ENCODE measurements around the gene GPR143.

The GPR143 gene

DNA sequence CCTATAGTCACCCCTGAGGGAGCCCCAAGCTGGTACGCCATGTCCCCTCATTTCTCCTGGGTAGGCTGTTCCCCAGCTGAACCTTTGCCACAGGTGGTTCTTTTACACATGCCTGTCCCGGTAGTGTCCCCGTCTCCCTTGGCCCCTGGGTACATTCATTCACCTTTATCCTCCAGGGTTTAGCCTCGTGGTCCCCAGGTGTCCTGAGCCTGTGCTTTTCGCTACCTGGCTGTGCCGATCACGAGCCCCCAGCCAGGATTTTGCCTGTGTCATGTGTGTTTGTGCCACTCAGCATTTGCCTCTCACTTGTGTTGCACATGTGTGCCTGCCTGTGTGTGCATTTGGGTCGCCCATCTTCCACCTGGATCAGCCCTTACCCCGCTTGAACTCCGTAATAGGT lies 57.6 kb downstream of the GPR143 start:
- H3K4me3 ChIP-seq (ENCODE audit: extremely low read depth, insufficient read depth, low read length, poor library complexity, severe bottlenecking): no peak overlapping the region
- no peaks in the 10 kb centered on the region for H3K4me1 ChIP-seq (ENCODE audit: control insufficient read depth, insufficient read depth, low read length, poor library complexity, severe bottlenecking)
- H3K27ac ChIP-seq (ENCODE audit: low read depth, low read length, severe bottlenecking): no peak overlapping the region
- H3K9me3 ChIP-seq (ENCODE audit: control insufficient read depth, low read length): no peaks in the 10 kb centered on the region
- H3K36me3 ChIP-seq (ENCODE audit: control insufficient read depth, insufficient read depth, low read length): peaks cover 43% of the 10 kb centered on the region
- 92 to 100% methylated on average over 1 to 6 of the region's 10 CpGs for WGBS, 2 experiments (ENCODE audit: insufficient coverage in 2 of 2)

DNA sequence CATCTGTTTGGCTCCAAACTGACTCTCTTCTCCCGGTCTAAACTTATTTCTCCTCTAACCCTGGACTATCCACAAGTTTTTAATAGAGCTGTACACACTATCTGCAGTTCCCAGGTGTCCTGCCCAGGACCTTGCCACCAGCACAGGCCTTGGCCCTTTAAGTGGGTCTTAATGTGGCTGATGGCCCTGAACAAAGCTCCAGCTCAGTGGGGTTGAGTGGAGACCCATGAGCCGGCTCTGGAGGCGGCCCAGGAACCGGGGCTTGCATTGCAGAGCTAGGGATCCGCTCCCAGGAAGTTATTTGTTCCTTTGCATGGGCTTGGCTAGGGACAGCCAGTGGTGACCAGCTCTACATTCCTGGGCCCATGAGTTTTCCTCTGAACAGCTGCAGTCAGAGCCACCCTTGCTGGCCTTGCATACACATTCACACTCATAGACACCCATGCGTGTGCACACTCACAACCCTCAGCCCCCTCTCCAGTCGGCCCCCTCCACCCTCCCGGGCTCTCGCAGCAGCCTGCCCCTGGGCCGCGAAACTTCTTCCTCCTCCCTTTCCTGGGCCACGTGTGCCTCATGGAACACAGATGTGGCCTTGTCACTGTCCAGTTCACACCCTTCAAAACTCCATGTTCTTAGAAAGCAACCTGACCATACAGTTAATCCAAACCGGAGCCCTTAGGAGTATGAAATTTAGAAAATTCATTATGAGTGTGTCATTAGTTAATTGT lies 58.2 kb downstream of the GPR143 start:
- no peak overlapping the region for H3K4me3 ChIP-seq (ENCODE audit: extremely low read depth, insufficient read depth, low read length, poor library complexity, severe bottlenecking)
- H3K27ac ChIP-seq (ENCODE audit: low read depth, low read length, severe bottlenecking): no peak overlapping the region
- WGBS, 2 experiments (ENCODE audit: insufficient coverage in 2 of 2): 97 to 100% methylated on average over 2 to 5 of the region's 13 CpGs
- no peaks in the 10 kb centered on the region for H3K4me1 ChIP-seq (ENCODE audit: control insufficient read depth, insufficient read depth, low read length, poor library complexity, severe bottlenecking)
- peaks cover 37% of the 10 kb centered on the region for H3K36me3 ChIP-seq (ENCODE audit: control insufficient read depth, insufficient read depth, low read length)
- H3K9me3 ChIP-seq (ENCODE audit: control insufficient read depth, low read length): no peaks in the 10 kb centered on the region

DNA sequence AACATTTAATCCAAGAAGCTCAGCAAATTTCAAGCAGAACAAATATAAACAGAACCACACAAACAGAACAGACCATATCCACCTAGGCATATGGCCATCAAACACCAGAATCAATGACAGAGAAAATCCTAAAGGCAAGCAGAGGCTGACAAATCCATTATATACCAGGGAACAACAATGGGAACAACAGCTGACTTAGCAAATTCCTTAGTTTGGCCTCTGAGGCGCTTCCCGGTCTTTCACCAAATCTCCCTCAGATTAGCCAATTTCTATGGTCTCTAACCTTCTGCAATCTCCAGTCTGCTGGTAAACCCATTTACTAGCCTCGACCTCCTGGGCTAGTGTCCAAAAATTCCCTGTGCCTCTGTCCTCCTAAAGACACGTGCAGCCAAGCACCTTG lies 59.2 kb downstream of the GPR143 start:
- 67 to 87% methylated on average over 3 to 4 of the region's 4 CpGs for WGBS, 2 experiments (ENCODE audit: insufficient coverage in 2 of 2)
- H3K4me3 ChIP-seq (ENCODE audit: extremely low read depth, insufficient read depth, low read length, poor library complexity, severe bottlenecking): no peak overlapping the region
- H3K27ac ChIP-seq (ENCODE audit: low read depth, low read length, severe bottlenecking): no peak overlapping the region
- no peaks in the 10 kb centered on the region for H3K4me1 ChIP-seq (ENCODE audit: control insufficient read depth, insufficient read depth, low read length, poor library complexity, severe bottlenecking)
- H3K36me3 ChIP-seq (ENCODE audit: control insufficient read depth, insufficient read depth, low read length): peaks cover 27% of the 10 kb centered on the region
- no peaks in the 10 kb centered on the region for H3K9me3 ChIP-seq (ENCODE audit: control insufficient read depth, low read length)

DNA sequence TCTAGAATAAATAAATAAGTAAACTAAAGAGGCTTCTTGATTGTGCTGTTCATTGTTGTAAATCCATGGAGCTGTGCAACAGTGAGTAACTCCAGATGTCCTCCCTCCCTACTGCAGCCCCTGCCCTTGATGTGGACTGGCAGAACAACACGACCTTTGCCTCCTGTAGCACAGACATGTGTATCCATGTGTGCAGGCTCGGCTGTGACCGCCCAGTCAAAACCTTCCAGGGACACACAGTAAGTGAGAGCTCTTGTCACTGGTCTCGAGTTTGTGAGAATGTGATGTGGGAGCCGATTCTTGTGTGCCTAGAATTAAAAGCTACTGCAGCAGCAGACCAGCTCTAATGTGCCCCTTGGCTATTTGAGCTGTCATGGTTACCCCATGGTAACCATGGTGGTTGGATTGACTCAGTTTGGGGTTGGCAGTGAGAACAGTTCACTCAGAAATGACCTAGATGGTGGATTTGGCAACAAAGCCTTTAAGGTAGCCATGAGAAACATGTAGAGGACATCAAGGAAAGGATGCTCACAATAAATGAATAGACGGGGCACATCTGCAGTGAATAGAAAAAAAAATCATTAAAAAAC lies 60.7 kb downstream of the GPR143 start:
- no peaks in the 10 kb centered on the region for H3K4me1 ChIP-seq (ENCODE audit: control insufficient read depth, insufficient read depth, low read length, poor library complexity, severe bottlenecking)
- WGBS, 2 experiments (ENCODE audit: insufficient coverage in 2 of 2): 100% methylated on average over 1 of the region's 6 CpGs; no CpG with 5 or more reads in 1 of the 2 experiments
- H3K4me3 ChIP-seq (ENCODE audit: extremely low read depth, insufficient read depth, low read length, poor library complexity, severe bottlenecking): no peak overlapping the region
- no peak overlapping the region for H3K27ac ChIP-seq (ENCODE audit: low read depth, low read length, severe bottlenecking)
- peaks cover 23% of the 10 kb centered on the region for H3K36me3 ChIP-seq (ENCODE audit: control insufficient read depth, insufficient read depth, low read length)
- no peaks in the 10 kb centered on the region for H3K9me3 ChIP-seq (ENCODE audit: control insufficient read depth, low read length)

DNA sequence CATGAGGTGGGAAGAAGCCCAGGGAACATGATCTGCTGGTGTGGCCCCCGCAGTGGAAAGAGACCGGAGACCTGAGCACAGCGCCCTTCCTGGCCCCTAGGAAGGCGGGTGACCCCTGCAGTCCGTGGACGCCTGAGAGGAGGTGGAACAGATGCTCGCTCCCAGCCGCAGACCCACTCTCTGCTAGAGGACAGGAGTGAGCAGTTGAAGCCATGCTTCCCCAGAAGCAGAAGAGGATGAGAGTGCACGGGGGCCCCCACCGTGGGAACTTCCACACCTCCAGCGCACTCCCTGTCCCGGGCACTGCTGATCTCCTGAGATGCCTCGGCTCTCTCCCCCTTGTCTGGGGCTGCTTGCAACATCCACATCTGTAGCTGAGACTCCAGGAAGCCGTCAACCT lies 62.2 kb downstream of the GPR143 start:
- Histone ChIP-seq H3K9me3 (ENCODE audit: control insufficient read depth, low read length) (no peaks in the 10 kb centered on the region), H3K36me3 (ENCODE audit: control insufficient read depth, insufficient read depth, low read length) (peaks cover 24% of the 10 kb centered on the region), H3K4me1 (ENCODE audit: control insufficient read depth, insufficient read depth, low read length, poor library complexity, severe bottlenecking) (no peaks in the 10 kb centered on the region), H3K4me3 (ENCODE audit: extremely low read depth, insufficient read depth, low read length, poor library complexity, severe bottlenecking) (no peak overlapping the region), H3K27ac (ENCODE audit: low read depth, low read length, severe bottlenecking) (no peak overlapping the region)
- 98 to 100% methylated on average over 4 to 9 of the region's 14 CpGs for WGBS, 2 experiments (ENCODE audit: insufficient coverage in 2 of 2)

DNA sequence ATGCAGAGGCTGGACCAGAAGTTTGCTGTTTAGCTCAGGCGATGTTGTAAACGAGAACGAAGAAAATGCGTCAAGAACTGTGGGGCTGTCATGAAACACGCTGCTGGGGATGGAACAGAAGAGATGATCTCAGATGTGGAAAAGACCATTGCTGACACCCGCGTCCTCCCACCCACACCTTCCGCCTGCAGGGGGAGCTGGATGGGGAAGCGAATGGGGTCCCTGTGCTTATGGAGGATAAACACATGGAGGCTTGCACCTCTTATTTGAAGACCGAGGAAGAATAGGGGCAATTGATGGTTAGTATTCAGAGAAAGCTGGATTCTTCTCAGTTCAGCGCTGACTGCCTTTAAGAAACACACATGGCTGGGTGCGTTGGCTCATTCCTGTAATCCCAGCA lies 63.9 kb downstream of the GPR143 start:
- peaks cover 36% of the 10 kb centered on the region for H3K36me3 ChIP-seq (ENCODE audit: control insufficient read depth, insufficient read depth, low read length)
- H3K27ac ChIP-seq (ENCODE audit: low read depth, low read length, severe bottlenecking): no peak overlapping the region
- 94 to 100% methylated on average over 2 to 5 of the region's 12 CpGs for whole genome bisulfite sequencing, 2 experiments (ENCODE audit: insufficient coverage in 2 of 2)

DNA sequence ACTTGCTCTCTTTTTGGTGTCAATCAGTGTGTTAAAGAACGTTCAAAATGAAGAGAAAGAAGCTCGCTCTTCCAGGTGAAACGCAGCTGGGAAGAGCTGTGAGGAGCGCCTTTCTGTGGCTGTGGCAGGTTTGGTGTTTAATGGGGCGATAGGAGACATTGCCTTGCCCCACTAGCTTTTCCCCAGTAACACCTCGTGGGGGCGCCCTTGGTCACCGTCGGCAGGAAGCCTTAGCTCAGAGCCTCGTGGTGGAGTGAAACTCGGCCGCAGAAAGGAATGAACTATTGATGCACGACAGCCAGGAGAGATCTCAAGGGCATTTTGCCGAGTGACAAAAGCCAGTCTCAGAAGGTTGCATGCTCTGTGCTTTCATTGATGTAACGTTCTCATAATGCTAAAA lies 65.1 kb downstream of the GPR143 start:
- Histone ChIP-seq H3K9me3 (ENCODE audit: control insufficient read depth, low read length) (no peaks in the 10 kb centered on the region), H3K27ac (ENCODE audit: low read depth, low read length, severe bottlenecking) (no peak overlapping the region), H3K4me1 (ENCODE audit: control insufficient read depth, insufficient read depth, low read length, poor library complexity, severe bottlenecking) (no peaks in the 10 kb centered on the region), H3K4me3 (ENCODE audit: extremely low read depth, insufficient read depth, low read length, poor library complexity, severe bottlenecking) (no peak overlapping the region), H3K36me3 (ENCODE audit: control insufficient read depth, insufficient read depth, low read length) (peaks cover 36% of the 10 kb centered on the region)
- WGBS, 2 experiments (ENCODE audit: insufficient coverage in 2 of 2): 94 to 100% methylated on average over 1 to 14 of the region's 15 CpGs

More for the DNA sequence above, 63.9 kb downstream of the GPR143 start:
- no peak overlapping the region for H3K4me3 ChIP-seq (ENCODE audit: extremely low read depth, insufficient read depth, low read length, poor library complexity, severe bottlenecking)
- H3K4me1 ChIP-seq (ENCODE audit: control insufficient read depth, insufficient read depth, low read length, poor library complexity, severe bottlenecking): no peaks in the 10 kb centered on the region
- H3K9me3 ChIP-seq (ENCODE audit: control insufficient read depth, low read length): no peaks in the 10 kb centered on the region

DNA sequence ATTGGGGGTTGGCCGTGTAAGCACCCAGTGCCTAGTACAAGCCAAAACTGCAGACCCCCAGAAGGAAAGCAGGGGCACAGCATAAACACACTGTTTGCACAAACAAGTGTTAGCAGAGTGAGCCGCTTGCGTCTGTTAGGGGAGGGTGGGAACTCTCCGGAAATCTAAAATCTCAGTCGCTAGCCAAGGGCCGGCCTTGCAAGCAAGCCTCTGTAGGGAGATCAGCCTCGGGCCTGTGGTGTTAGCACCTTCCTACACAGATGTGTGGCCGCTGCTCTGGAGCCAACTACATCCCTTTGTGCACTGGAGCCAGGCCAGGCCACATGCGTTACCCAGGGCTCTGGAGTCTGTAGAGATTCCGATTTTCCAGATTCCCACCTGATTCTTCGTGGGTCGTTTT lies 67.1 kb downstream of the GPR143 start:
- Histone ChIP-seq H3K4me1 (ENCODE audit: control insufficient read depth, insufficient read depth, low read length, poor library complexity, severe bottlenecking) (no peaks in the 10 kb centered on the region), H3K4me3 (ENCODE audit: extremely low read depth, insufficient read depth, low read length, poor library complexity, severe bottlenecking) (no peak overlapping the region), H3K36me3 (ENCODE audit: control insufficient read depth, insufficient read depth, low read length) (peaks cover 35% of the 10 kb centered on the region), H3K9me3 (ENCODE audit: control insufficient read depth, low read length) (no peaks in the 10 kb centered on the region), H3K27ac (ENCODE audit: low read depth, low read length, severe bottlenecking) (no peak overlapping the region)
- 83 to 100% methylated on average over 2 of the region's 12 CpGs for WGBS, 2 experiments (ENCODE audit: insufficient coverage in 2 of 2)

DNA sequence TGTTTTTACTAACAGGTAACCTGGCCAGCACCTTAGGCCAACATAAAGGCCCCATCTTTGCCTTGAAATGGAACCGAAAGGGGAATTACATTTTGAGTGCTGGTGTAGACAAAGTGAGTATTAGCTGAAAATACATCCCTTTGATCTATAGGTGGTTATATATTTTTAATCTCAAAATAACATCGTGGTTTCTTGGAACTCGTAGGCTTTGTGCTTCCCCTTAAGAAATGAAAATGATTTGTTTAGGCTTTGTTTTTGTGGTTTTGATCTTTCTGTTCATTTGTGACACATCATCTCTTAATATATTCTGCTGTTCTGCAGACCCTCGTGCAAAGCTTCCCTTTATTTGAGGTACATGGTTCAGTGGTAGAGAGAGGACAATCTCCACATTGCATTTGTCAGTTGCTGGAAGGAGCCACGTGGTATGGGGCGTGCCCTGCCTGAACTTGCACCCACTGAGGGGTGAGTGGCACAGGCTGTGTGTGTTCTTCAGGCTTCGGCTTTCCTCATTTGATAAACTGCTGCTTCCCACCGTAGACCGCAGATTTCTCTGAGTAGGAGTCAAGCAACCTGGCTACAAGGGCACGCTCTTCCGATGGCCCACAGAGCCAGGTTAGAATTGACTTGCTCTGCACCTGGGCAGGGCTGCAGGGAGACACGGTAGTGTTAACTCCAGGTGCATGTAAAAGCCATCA lies 72.2 kb downstream of the GPR143 start:
- Histone ChIP-seq H3K4me3 (ENCODE audit: extremely low read depth, insufficient read depth, low read length, poor library complexity, severe bottlenecking) (no peak overlapping the region), H3K4me1 (ENCODE audit: control insufficient read depth, insufficient read depth, low read length, poor library complexity, severe bottlenecking) (no peaks in the 10 kb centered on the region), H3K36me3 (ENCODE audit: control insufficient read depth, insufficient read depth, low read length) (peaks cover 54% of the 10 kb centered on the region), H3K27ac (ENCODE audit: low read depth, low read length, severe bottlenecking) (no peak overlapping the region), H3K9me3 (ENCODE audit: control insufficient read depth, low read length) (no peaks in the 10 kb centered on the region)
- WGBS, 2 experiments (ENCODE audit: insufficient coverage in 2 of 2): 93 to 100% methylated on average over 5 to 7 of the region's 12 CpGs

DNA sequence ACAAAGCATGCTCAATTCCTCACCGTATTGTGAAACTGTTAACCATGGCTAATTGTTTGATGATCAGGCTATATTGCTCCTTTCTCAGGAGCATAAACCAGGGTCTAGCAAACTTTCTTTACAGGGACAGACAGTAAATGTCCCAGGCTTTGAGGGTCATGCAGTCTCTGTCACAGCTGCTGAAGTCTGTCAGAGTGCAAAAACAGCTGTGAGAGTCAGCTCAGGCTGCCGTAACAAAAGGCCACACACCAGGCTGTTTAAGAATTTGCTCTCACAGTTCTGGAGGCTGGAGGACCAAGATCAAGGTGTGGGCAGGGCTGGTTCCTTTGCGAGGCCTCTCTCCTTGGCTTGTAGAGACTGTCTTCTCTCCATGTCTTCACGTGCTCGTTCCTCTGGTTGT lies 75.6 kb downstream of the GPR143 start:
- H3K4me3 ChIP-seq (ENCODE audit: extremely low read depth, insufficient read depth, low read length, poor library complexity, severe bottlenecking): no peak overlapping the region
- H3K36me3 ChIP-seq (ENCODE audit: control insufficient read depth, insufficient read depth, low read length): peaks cover 50% of the 10 kb centered on the region
- no peaks in the 10 kb centered on the region for H3K9me3 ChIP-seq (ENCODE audit: control insufficient read depth, low read length)
- 96 to 97% methylated on average over 4 to 5 of the region's 5 CpGs for WGBS, 2 experiments (ENCODE audit: insufficient coverage in 2 of 2)
- H3K27ac ChIP-seq (ENCODE audit: low read depth, low read length, severe bottlenecking): no peak overlapping the region
- no peaks in the 10 kb centered on the region for H3K4me1 ChIP-seq (ENCODE audit: control insufficient read depth, insufficient read depth, low read length, poor library complexity, severe bottlenecking)

DNA sequence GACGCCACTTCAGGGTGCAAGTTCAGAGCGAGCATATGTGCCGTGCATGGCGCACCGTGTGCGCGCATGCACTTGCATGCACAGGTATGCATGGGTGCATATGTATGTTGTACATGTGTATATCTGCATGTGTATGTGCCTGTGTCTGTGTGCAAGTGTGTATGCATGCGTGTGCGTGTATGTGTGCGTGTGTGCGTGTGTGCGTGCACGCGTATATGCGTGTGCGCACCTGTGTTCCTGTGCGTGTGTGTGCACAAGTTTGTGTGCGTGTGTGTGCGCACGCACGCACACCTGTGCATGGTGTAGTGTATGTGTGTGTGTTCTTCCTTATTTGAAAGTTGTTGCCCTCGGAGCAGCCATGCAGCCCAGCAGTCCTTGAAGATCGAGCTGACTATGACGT lies 76.8 kb downstream of the GPR143 start:
- no peaks in the 10 kb centered on the region for H3K9me3 ChIP-seq (ENCODE audit: control insufficient read depth, low read length)
- no peaks in the 10 kb centered on the region for H3K4me1 ChIP-seq (ENCODE audit: control insufficient read depth, insufficient read depth, low read length, poor library complexity, severe bottlenecking)
- H3K36me3 ChIP-seq (ENCODE audit: control insufficient read depth, insufficient read depth, low read length): peaks cover 53% of the 10 kb centered on the region
- H3K27ac ChIP-seq (ENCODE audit: low read depth, low read length, severe bottlenecking): no peak overlapping the region
- no peak overlapping the region for H3K4me3 ChIP-seq (ENCODE audit: extremely low read depth, insufficient read depth, low read length, poor library complexity, severe bottlenecking)
- WGBS, 2 experiments (ENCODE audit: insufficient coverage in 2 of 2): 97 to 98% methylated on average over 7 to 8 of the region's 24 CpGs

Measured in mesodermal cell (in vitro differentiated cells).